Fibroblast of lung (primary cell): ENCODE measurements around the gene HSD17B13. TPM values are rescaled to one million over a fixed set of nuclear protein-coding genes. Genes with fewer than 3 reads are reported as not detected.

Source experiments
- DNase-seq, 2 donors: peaks; one replicate each; pipeline versions ENCODE4 v3.0.0 to v3.0.0-alpha.2; 2010; ENCODE audit warnings: low read depth in 2 of 2
- H2AFZ ChIP-seq: 2 replicates; pipeline ENCODE4 v1.5.1; 2012; ENCODE audit warnings: low read length, control low read depth, inconsistent platforms
- H3K27ac ChIP-seq: 2 replicates; pipeline ENCODE4 v1.5.1; 2011; ENCODE audit warnings: low read length, control low read depth; ENCODE audit not compliant: insufficient read depth
- H3K27me3 ChIP-seq: 2 replicates; pipeline ENCODE4 v1.5.1; 2011; ENCODE audit warnings: mild to moderate bottlenecking, low read length; ENCODE audit not compliant: control insufficient read depth, insufficient read depth
- H3K36me3 ChIP-seq: 2 replicates; pipeline ENCODE4 v1.5.1; 2011; ENCODE audit warnings: low read length; ENCODE audit not compliant: control insufficient read depth, insufficient read depth
- H3K4me1 ChIP-seq: 2 replicates; pipeline ENCODE4 v1.5.1; 2011; ENCODE audit warnings: low read length; ENCODE audit not compliant: control insufficient read depth, insufficient read depth; ENCODE audit errors: extremely low read depth
- H3K4me2 ChIP-seq: 2 replicates; pipeline ENCODE4 v1.5.1; 2011; ENCODE audit warnings: low read length, control low read depth; ENCODE audit not compliant: insufficient read depth; ENCODE audit errors: extremely low read depth
- H3K4me3 ChIP-seq, 4 experiments: fragments of 200-600 bp in 1 of 4; sonication (generic) in 1 of 4; replicated peaks in 1 of 4; 2 replicates each; pipeline ENCODE4 v1.5.1; 2011 to 2016; ENCODE audit warnings: low read length in 4 of 4, low read depth in 3 of 4, mild to moderate bottlenecking in 3 of 4, control low read depth in 2 of 4, inconsistent platforms in 1 of 4, mixed read lengths in 1 of 4; ENCODE audit not compliant: insufficient read depth in 1 of 4; ENCODE audit errors: control extremely low read depth in 1 of 4
- H3K79me2 ChIP-seq: 2 replicates; pipeline ENCODE4 v1.5.1; 2012; ENCODE audit warnings: mild to moderate bottlenecking, low read length, inconsistent platforms; ENCODE audit not compliant: control insufficient read depth, insufficient read depth
- H3K9ac ChIP-seq: 2 replicates; pipeline ENCODE4 v1.5.1; 2011; ENCODE audit warnings: mild to moderate bottlenecking, low read length, control low read depth; ENCODE audit not compliant: insufficient read depth
- H3K9me3 ChIP-seq: 2 replicates; pipeline ENCODE4 v1.5.1; 2012; ENCODE audit warnings: low read depth, low read length; ENCODE audit not compliant: control insufficient read depth, insufficient read depth
- H4K20me1 ChIP-seq: 2 replicates; pipeline ENCODE4 v1.5.1; 2011; ENCODE audit warnings: low read length; ENCODE audit not compliant: control insufficient read depth, insufficient read depth; ENCODE audit errors: extremely low read depth
- EZH2 ChIP-seq: IDR thresholded peaks from 2 replicates; pipeline ENCODE4 v1.5.1; 2012; ENCODE audit warnings: low read length, control low read depth, mild to moderate bottlenecking; ENCODE audit errors: missing control alignments
- polyA plus RNA-seq, 2 donors: library from polyadenylated mRNA; depleted of rRNA in 1 of 2; stranded (reverse) in 1 of 2; unstranded in 1 of 2; fragments of >200 nt; gene quantifications; 2 replicates each; pipeline ENCODE4 v1.2.1, GENCODE V29; 2011 to 2012; ENCODE audit warnings: missing spikeins in 1 of 2
- total RNA-seq: library from RNA; depleted of rRNA; stranded (reverse); fragments of >200 nt; gene quantifications from 2 replicates; pipeline ENCODE4 v1.2.1, GENCODE V29; 2014
- TF ChIP-seq, protein P1 (sequence below), 2 donors: IDR thresholded peaks in 1 of 2; conservative IDR thresholded peaks in 1 of 2; 1 replicate in 1 of 2; 2 replicates in 1 of 2; pipeline ENCODE4 v1.5.1; 2011 to 2012; ENCODE audit warnings: low read length in 2 of 2, control low read depth in 1 of 2, inconsistent platforms in 1 of 2, low read depth in 1 of 2, mild to moderate bottlenecking in 1 of 2

The HSD17B13 gene
- total and polyA plus RNA-seq, 2 donors (not counting 1 experiment from before 2014, with no cell fraction given): 0.11 to 0.17 TPM

GRCh38 chr4:87330761-87331160 is 8.1 kb upstream of the HSD17B13 start:
- no peaks in the 10 kb centered on the region for H3K36me3 ChIP-seq
- no peaks in the 10 kb centered on the region for H3K4me1 ChIP-seq
- no peak overlapping the region for H3K27ac ChIP-seq
- no peaks in the 10 kb centered on the region for H3K27me3 ChIP-seq
- no peaks in the 10 kb centered on the region for H3K9me3 ChIP-seq
- no peak overlapping the region for H3K4me3 ChIP-seq
- no peaks in the 10 kb centered on the region for H4K20me1 ChIP-seq
- no peak overlapping the region for H3K9ac ChIP-seq
- no peak overlapping the region for H2AFZ ChIP-seq
- TF ChIP-seq, protein P1, sequence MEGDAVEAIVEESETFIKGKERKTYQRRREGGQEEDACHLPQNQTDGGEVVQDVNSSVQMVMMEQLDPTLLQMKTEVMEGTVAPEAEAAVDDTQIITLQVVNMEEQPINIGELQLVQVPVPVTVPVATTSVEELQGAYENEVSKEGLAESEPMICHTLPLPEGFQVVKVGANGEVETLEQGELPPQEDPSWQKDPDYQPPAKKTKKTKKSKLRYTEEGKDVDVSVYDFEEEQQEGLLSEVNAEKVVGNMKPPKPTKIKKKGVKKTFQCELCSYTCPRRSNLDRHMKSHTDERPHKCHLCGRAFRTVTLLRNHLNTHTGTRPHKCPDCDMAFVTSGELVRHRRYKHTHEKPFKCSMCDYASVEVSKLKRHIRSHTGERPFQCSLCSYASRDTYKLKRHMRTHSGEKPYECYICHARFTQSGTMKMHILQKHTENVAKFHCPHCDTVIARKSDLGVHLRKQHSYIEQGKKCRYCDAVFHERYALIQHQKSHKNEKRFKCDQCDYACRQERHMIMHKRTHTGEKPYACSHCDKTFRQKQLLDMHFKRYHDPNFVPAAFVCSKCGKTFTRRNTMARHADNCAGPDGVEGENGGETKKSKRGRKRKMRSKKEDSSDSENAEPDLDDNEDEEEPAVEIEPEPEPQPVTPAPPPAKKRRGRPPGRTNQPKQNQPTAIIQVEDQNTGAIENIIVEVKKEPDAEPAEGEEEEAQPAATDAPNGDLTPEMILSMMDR (conservative IDR thresholded peaks at IDR 0.05 in 1 of 2, IDR thresholded peaks at IDR 0.05 in 1 of 2; ENCODE audit: low read depth in 1 of 2, low read length in 2 of 2): no peak
- TF ChIP-seq EZH2: no peak
- no peaks in the 10 kb centered on the region for H3K79me2 ChIP-seq
- H3K4me2 ChIP-seq: no peak overlapping the region
- no peak for DNase-seq

DNA sequence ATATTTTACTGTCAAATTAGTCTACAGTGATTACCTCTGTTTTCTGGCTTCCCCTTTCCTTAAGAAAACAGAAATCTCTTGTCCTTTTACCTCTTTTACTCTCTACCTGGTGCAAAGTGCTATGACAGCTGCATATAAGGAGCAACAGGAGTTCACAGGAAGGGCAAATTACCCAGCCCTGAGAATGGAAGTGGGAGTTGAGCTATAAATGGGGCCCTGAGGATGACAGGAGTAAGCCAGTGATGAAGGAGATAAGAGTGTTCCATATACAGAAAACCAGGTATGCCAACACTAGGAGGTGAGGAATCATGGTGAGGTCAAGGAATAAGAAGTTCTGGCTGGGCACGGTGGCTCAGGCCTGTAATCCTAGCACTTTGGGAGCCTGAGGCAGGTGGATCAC is 4.5 kb upstream of the HSD17B13 start:
- Histone ChIP-seq H2AFZ (no peak overlapping the region), H4K20me1 (no peaks in the 10 kb centered on the region), H3K79me2 (no peaks in the 10 kb centered on the region), H3K4me1 (no peaks in the 10 kb centered on the region), H3K27me3 (no peaks in the 10 kb centered on the region), H3K4me2 (no peak overlapping the region), H3K4me3 (no peak overlapping the region), H3K9me3 (no peaks in the 10 kb centered on the region), H3K36me3 (no peaks in the 10 kb centered on the region), H3K27ac (no peak overlapping the region), H3K9ac (no peak overlapping the region)
- TF ChIP-seq EZH2: no peak
- TF ChIP-seq, protein P1 (conservative IDR thresholded peaks at IDR 0.05 in 1 of 2, IDR thresholded peaks at IDR 0.05 in 1 of 2; ENCODE audit: low read depth in 1 of 2, low read length in 2 of 2): no peak
- no peak for DNase-seq

- Histone ChIP-seq H3K27me3 (no peaks in the 10 kb centered on the region), H3K9me3 (no peaks in the 10 kb centered on the region), H2AFZ (no peak overlapping the region), H3K4me3 (no peak overlapping the region), H3K36me3 (no peaks in the 10 kb centered on the region), H3K79me2 (no peaks in the 10 kb centered on the region), H3K9ac (no peak overlapping the region), H3K4me1 (no peaks in the 10 kb centered on the region), H4K20me1 (no peaks in the 10 kb centered on the region), H3K4me2 (no peak overlapping the region), H3K27ac (no peak overlapping the region)
- TF ChIP-seq, protein P1 (conservative IDR thresholded peaks at IDR 0.05 in 1 of 2, IDR thresholded peaks at IDR 0.05 in 1 of 2; ENCODE audit: low read depth in 1 of 2, low read length in 2 of 2): no peak
- TF ChIP-seq EZH2: no peak
- DNase-seq: no peak
Measured at GRCh38 chr4:87326460-87326859, 3.8 kb upstream of the HSD17B13 start.
